ENCODE results near the gene LMF1. TPM values are rescaled to one million over a fixed set of nuclear protein-coding genes. Genes with fewer than 3 reads are reported as not detected.

Gene LMF1
- total and polyA plus RNA-seq, 2 donors (not counting 1 experiment from before 2014, with no cell fraction given), result 36.4 to 63.2 TPM

GRCh38 chr16:856811-857210 lies 114.0 kb downstream of the LMF1 start:
- WGBS (ENCODE audit: insufficient coverage), result 99% methylated on average over 24 of the region's 24 CpGs
- TF ChIP-seq EZH2 (IDR thresholded peaks at IDR 0.05; ENCODE audit: borderline replicate concordance, insufficient read depth, low read depth, low read length, poor library complexity, severe bottlenecking) (no peak), CTCF (IDR thresholded peaks at IDR 0.05) (no peak)

DNA sequence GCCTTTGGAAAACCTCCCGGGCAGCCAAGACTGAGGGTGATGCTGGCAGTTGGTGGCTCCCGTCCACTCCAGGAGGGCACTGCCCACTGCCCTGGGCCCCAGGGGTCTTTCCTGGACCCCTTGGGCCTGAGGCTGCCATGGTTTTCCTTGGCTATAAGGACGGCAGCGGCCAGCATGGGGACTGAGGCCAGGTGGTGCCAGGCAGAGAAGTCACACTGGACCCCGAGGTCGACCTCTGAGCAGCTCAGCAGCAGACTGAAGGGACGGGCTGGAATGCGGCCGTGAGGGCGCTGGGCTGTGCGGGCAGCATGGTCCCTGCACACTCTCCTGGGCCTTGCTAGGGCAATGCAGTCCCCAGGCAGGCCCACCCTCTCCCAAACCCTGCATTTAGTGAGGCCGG lies 114.7 kb downstream of the LMF1 start:
- intact Hi-C loops (cut with micrococcal nuclease), result no loop called here
- ChIA-PET CTCF (no interaction called here), POLR2A (no interaction called here)
- Histone ChIP-seq H3K27ac (ENCODE audit: low read length in 2 of 2) (no peak overlapping the region), H3K4me1 (ENCODE audit: control insufficient read depth in 2 of 2, insufficient read depth in 2 of 2, low read length in 2 of 2) (no peaks in the 10 kb centered on the region), H3K36me3 (replicated peaks in 1 of 2; ENCODE audit: control extremely low read depth in 1 of 2, control insufficient read depth in 1 of 2, extremely low read depth in 1 of 2, insufficient read depth in 2 of 2, low read length in 1 of 2) (no peaks in the 10 kb centered on the region), H3K4me2 (replicated peaks; ENCODE audit: low read depth, low read length, poor library complexity, severe bottlenecking) (no peak overlapping the region), H3K4me3 (ENCODE audit: control extremely low read depth in 1 of 5, extremely low read depth in 1 of 5, insufficient read depth in 1 of 5, low read depth in 2 of 5, low read length in 4 of 5) (no peak overlapping the region), H2AFZ (ENCODE audit: insufficient read depth, low read depth, low read length, poor library complexity, severe bottlenecking) (no peak overlapping the region), H3K9ac (ENCODE audit: low read length) (no peak overlapping the region), H3K79me2 (ENCODE audit: control insufficient read depth, insufficient read depth, low read length) (no peaks in the 10 kb centered on the region), H3K27me3 (replicated peaks in 1 of 4; ENCODE audit: control extremely low read depth in 1 of 4, control insufficient read depth in 3 of 4, insufficient read depth in 4 of 4, low read length in 3 of 4) (no peaks in the 10 kb centered on the region), H4K20me1 (ENCODE audit: control insufficient read depth, insufficient read depth, low read length, poor library complexity, severe bottlenecking) (no peaks in the 10 kb centered on the region), H3K9me3 (ENCODE audit: control extremely low read depth in 1 of 3, control insufficient read depth in 2 of 3, insufficient read depth in 1 of 3, low read length in 2 of 3) (peaks cover 0 to 39% (median 0%) of the 10 kb centered on the region in 3 donors)
- WGBS (ENCODE audit: insufficient coverage), result 96% methylated on average over 12 of the region's 12 CpGs
- no peak for ATAC-seq (ENCODE audit: low read depth)
- no peak for DNase-seq
- Mint-ChIP-seq H3K27me3 (no peaks in the 10 kb centered on the region), H3K27ac (no peak overlapping the region), H3K9me3 (ENCODE audit: insufficient read depth) (no peaks in the 10 kb centered on the region), H3K4me3 (no peak overlapping the region), H3K4me1 (no peaks in the 10 kb centered on the region)
- TF ChIP-seq EZH2 (IDR thresholded peaks at IDR 0.05; ENCODE audit: borderline replicate concordance, insufficient read depth, low read depth, low read length, poor library complexity, severe bottlenecking) (no peak), CTCF (IDR thresholded peaks at IDR 0.05) (no peak)

More at GRCh38 chr16:856811-857210, 114.0 kb downstream of the LMF1 start:
- Histone ChIP-seq H3K9me3 (ENCODE audit: control extremely low read depth in 1 of 3, control insufficient read depth in 2 of 3, insufficient read depth in 1 of 3, low read length in 2 of 3) (peaks cover 0 to 33% (median 0%) of the 10 kb centered on the region in 3 donors), H3K9ac (ENCODE audit: low read length) (no peak overlapping the region), H4K20me1 (ENCODE audit: control insufficient read depth, insufficient read depth, low read length, poor library complexity, severe bottlenecking) (no peaks in the 10 kb centered on the region), H3K27me3 (replicated peaks in 1 of 4; ENCODE audit: control extremely low read depth in 1 of 4, control insufficient read depth in 3 of 4, insufficient read depth in 4 of 4, low read length in 3 of 4) (no peaks in the 10 kb centered on the region), H2AFZ (ENCODE audit: insufficient read depth, low read depth, low read length, poor library complexity, severe bottlenecking) (no peak overlapping the region), H3K4me1 (ENCODE audit: control insufficient read depth in 2 of 2, insufficient read depth in 2 of 2, low read length in 2 of 2) (no peaks in the 10 kb centered on the region), H3K4me3 (ENCODE audit: control extremely low read depth in 1 of 5, extremely low read depth in 1 of 5, insufficient read depth in 1 of 5, low read depth in 2 of 5, low read length in 4 of 5) (no peak overlapping the region), H3K27ac (ENCODE audit: low read length in 2 of 2) (no peak overlapping the region), H3K79me2 (ENCODE audit: control insufficient read depth, insufficient read depth, low read length) (no peaks in the 10 kb centered on the region), H3K36me3 (replicated peaks in 1 of 2; ENCODE audit: control extremely low read depth in 1 of 2, control insufficient read depth in 1 of 2, extremely low read depth in 1 of 2, insufficient read depth in 2 of 2, low read length in 1 of 2) (no peaks in the 10 kb centered on the region), H3K4me2 (replicated peaks; ENCODE audit: low read depth, low read length, poor library complexity, severe bottlenecking) (no peak overlapping the region)
- ATAC-seq (ENCODE audit: low read depth) (no peak), DNase-seq (no peak)
- H3K9me3 Mint-ChIP-seq (ENCODE audit: insufficient read depth), result peaks cover 2% of the 10 kb centered on the region
- no peaks in the 10 kb centered on the region for H3K27me3 Mint-ChIP-seq
- ChIA-PET POLR2A (no interaction called here), CTCF (interaction anchor here (0.6 kb wide), 1 partner anchor 356 kb away, joined by 3 read pairs; no protein-coding TSS in a partner anchor)
- no peak overlapping the region for H3K27ac Mint-ChIP-seq
- H3K4me3 Mint-ChIP-seq, result no peak overlapping the region
- H3K4me1 Mint-ChIP-seq, result no peaks in the 10 kb centered on the region
- intact Hi-C loops (cut with micrococcal nuclease), result no loop called here

Measured in B cell (primary cell).